Measurements from ENCODE around the gene SLC35A1. TPM values are rescaled to one million over a fixed set of nuclear protein-coding genes. Genes with fewer than 3 reads are reported as not detected.

The SLC35A1 gene
- total RNA-seq, result 7.4 and 8.9 TPM in 2 replicates

GRCh38 chr6:87472525-87473418 is at the start of gene SLC35A1:
Gene SLC35A1, plus strand, starts transcription at chr6:87472974. Its CDS starts 30 bp downstream, at chr6:87473004.

Other genes starting within 250 kb of the SLC35A1 start
- gene SMIM8, start 150.4 kb upstream of the SLC35A1 start, total RNA-seq, result 2.3 and 2.7 TPM in 2 replicates
- not detected in 2 replicates for gene GJB7, start 143.7 kb upstream of the SLC35A1 start, total RNA-seq
- gene C6orf163, start 128.2 kb upstream of the SLC35A1 start, total RNA-seq, result 0.99 and 2.5 TPM in 2 replicates
- not detected in 2 replicates for gene CFAP206, start 65.0 kb upstream of the SLC35A1 start, total RNA-seq
- 23.7 and 25.6 TPM in 2 replicates for gene RARS2, start 117.0 kb downstream of the SLC35A1 start, total RNA-seq
- 16.7 and 25.7 TPM in 2 replicates for gene ORC3, start 117.2 kb downstream of the SLC35A1 start, total RNA-seq
- gene AKIRIN2, start 229.3 kb downstream of the SLC35A1 start, total RNA-seq, result 14.9 and 15.8 TPM in 2 replicates

Data from hair follicular keratinocyte (primary cell).